Rectal smooth muscle tissue (tissue), 1 donor: ENCODE measurements around the gene IZUMO4.
"Not testable (repeated sequence)": the region's sequence is repeated elsewhere in the genome, so short reads cannot be mapped to it uniquely, and the experiment has no call there.

Experiments used
- H3K27ac ChIP-seq: one replicate; pipeline ENCODE4 v1.7.0; 2013; ENCODE audit warnings: low read depth, low read length, inconsistent platforms
- H3K27me3 ChIP-seq: one replicate; pipeline ENCODE4 v1.7.0; 2013; ENCODE audit warnings: low read length; ENCODE audit not compliant: control insufficient read depth, insufficient read depth
- H3K36me3 ChIP-seq: one replicate; pipeline ENCODE4 v1.7.0; 2013; ENCODE audit warnings: low read length; ENCODE audit not compliant: control insufficient read depth, insufficient read depth
- H3K4me1 ChIP-seq: one replicate; pipeline ENCODE4 v1.7.0; 2013; ENCODE audit warnings: low read length; ENCODE audit not compliant: control insufficient read depth, insufficient read depth
- H3K4me3 ChIP-seq: one replicate; pipeline ENCODE4 v1.7.0; 2013; ENCODE audit warnings: low read length
- H3K9ac ChIP-seq: one replicate; pipeline ENCODE4 v1.7.0; 2013; ENCODE audit warnings: low read length

IZUMO4 gene

DNA sequence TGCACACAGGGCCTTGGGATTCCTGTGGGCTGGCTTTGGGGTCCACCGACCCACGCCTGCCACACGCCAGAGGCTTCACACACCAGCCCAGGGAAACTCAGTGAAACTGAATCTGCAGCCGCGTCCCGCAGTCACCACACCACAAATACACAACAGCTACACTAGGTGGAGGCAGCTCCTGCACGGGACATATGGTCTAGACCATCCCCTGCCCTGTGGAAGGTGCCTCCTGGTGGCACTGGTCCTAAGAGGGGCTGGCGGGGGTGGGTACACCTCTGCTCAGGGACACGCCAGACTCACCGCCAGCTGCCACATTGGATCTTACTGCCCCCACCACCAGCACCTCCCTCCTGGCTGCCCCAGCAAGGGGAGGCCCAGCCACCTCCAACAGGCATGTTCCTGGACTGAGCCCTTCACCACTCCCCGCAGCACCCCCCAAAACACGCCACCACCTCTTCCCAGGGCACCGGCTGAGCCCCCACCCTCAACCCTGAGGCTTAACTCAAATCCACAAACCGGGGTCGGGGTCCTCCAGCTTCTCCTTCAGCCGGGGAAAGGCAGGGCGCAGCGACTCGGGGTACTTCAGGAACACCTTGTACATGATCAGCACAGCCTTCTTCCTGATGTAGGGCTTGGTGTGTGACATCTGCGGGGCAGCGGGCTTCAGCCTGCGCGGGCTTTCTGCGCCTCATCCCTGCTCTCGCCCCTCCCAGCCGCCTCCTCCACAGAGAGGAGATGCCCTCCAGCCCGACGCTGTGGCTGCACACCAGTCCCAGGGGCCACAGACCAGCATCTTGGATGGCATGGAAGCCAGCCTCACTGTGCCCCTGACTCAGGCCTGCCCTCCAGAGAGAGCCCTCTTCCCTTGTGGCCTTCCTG, 33.4 kb downstream of the IZUMO4 start:
- H3K27ac ChIP-seq: no peak overlapping the region
- H3K4me1 ChIP-seq: no peaks in the 10 kb centered on the region
- no peak overlapping the region for H3K4me3 ChIP-seq
- no peaks in the 10 kb centered on the region for H3K27me3 ChIP-seq
- H3K9ac ChIP-seq: no peak overlapping the region
- peaks cover 34% of the 10 kb centered on the region for H3K36me3 ChIP-seq

DNA sequence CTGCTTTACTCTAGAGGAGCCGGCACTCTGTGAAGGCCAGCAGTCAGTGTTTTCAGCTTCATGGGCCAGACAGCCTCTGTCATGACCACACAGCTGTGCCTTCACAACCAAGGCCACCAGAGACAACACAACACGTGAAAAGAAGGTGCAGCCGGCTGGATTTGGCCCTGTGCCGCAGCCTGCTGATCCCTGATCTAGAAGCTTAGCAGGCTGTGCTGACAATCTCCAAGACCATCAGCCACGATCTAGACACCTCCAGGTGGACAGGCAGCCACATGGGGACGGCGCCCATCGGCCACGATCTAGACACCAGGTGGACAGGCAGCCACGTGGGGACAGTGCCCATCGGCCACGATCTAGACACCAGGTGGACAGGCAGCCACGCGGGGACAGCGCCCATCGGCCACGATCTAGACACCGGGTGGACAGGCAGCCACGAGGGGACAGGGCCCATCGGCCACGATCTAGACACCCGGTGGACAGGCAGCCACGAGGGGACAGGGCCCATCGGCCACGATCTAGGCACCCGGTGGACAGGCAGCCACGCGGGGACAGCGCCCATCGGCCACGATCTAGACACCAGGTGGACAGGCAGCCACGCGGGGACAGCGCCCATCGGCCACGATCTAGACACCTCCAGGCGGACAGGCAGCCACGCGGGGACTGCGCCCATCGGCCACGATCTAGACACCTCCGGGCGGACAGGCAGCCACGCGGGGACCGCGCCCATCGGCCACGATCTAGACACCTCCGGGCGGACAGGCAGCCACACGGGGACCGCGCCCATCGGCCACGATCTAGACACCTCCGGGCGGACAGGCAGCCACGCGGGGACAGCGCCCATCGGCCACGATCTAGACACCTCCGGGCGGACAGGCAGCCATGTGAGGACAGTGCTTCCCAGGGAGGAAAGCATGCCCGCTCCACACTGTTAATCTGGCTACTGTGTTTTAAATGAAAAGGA, 34.6 kb downstream of the IZUMO4 start:
- H3K36me3 ChIP-seq: peaks cover 35% of the 10 kb centered on the region
- not testable (repeated sequence) for H3K27ac ChIP-seq, H3K9ac ChIP-seq, H3K4me3 ChIP-seq, H3K4me1 ChIP-seq, H3K27me3 ChIP-seq

DNA sequence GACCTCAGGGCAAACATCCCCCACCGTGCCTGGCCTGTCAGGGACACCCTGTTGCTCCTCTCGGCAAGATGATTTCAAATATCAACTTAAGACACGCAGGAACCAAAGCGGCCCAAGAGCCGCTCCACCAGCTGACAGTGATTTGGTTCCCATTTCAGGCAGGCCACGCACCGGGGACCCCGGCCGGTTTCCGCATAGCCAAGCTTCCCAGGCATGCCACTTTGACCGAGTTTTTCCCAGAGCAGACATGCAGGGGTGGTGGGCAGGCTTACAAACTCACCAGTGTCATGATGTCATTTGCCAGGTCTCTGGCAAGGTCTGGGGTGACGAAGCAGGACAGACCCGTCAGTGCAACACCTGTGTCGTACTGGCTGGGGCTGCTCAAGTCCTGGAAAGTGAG, 35.5 kb downstream of the IZUMO4 start:
- Histone ChIP-seq H3K9ac (no peak overlapping the region), H3K27ac (no peak overlapping the region), H3K27me3 (no peaks in the 10 kb centered on the region), H3K4me3 (no peak overlapping the region), H3K4me1 (no peaks in the 10 kb centered on the region), H3K36me3 (peaks cover 39% of the 10 kb centered on the region)

DNA sequence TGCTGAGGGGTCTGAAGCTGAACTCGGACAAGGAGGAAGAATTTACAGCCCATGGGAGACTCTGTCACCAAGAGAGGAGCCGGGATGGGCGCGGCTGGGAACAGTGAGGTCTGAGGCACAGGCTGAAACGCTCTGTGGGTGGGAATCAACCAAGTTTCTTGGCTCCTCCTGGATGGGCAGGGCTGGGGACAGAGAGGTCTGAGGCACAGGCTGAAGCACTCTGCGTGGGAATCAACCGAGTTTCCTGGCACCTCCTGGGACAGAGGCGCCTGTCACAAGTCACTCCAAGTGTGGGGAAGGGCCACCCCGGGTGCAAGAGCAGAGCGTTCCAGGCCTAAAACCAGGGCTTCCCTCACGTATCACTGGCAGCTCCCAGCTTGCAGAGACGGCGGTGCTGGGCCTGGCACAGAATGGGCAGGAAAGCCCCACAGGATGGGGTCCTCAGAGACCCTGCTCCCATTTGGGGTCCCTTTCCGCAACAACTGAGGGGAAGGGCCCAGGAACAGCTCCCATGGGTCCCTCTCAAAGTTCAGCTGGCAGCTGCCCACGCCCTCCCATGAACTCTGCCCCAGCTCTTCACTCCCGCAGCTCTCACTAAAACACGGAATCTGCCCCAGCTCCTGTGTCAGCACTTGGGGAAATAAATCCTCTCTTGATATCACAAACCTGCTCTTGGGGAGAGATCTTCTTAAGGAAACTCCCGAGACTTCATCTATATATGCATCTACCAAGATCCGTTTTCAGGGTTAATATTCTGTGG, 36.2 kb downstream of the IZUMO4 start:
- Histone ChIP-seq H3K27ac (no peak overlapping the region), H3K9ac (no peak overlapping the region)

DNA sequence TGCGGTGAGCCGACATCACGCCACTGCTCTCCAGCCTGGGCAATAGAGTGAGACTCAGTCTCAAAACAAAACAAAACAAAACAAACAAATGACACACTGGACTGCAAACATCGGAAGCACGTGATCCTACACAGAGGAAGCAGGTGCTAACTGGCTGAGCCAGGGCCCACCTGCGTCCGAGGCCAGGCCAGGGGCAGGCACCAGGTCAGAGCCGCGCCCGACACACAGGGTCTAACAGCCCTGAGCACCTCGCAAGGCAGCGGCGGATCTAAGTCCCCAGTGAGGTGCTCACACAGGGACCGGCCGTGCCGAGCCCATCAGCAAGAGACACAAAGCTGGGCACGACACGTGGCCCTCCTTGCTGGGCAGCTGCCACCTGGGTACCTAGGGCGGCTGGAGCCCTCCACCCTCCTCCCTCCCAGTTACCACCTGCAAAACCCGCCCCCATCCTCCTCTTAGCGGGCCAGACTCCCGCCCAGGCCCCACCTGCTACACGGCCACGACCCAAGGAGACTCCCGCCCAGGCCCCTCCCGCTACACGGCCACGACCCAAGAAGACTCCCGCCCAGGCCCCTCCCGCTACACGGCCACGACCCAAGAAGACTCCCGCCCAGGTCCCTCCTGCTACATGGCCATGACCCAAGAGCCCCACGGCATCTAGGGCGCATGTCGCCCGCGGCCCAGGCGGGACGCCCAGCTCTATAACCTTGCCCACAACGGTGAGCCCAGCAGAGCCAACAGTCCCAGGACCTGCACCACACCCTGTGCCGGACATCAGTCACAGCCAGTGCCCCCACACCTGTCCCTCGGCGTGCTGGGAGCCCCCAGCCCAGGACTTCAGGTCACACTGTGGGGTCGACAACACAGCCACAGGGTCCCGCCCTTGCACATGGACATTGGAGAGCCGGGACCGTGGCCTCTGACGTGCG, 39.0 kb downstream of the IZUMO4 start:
- Histone ChIP-seq H3K27me3 (no peaks in the 10 kb centered on the region), H3K27ac (no peak overlapping the region), H3K9ac (no peak overlapping the region), H3K36me3 (peaks cover 29% of the 10 kb centered on the region), H3K4me1 (no peaks in the 10 kb centered on the region), H3K4me3 (no peak overlapping the region)

More for the DNA sequence above, 36.2 kb downstream of the IZUMO4 start:
- Histone ChIP-seq H3K27me3 (no peaks in the 10 kb centered on the region), H3K4me3 (no peak overlapping the region), H3K4me1 (no peaks in the 10 kb centered on the region), H3K36me3 (peaks cover 40% of the 10 kb centered on the region)

DNA sequence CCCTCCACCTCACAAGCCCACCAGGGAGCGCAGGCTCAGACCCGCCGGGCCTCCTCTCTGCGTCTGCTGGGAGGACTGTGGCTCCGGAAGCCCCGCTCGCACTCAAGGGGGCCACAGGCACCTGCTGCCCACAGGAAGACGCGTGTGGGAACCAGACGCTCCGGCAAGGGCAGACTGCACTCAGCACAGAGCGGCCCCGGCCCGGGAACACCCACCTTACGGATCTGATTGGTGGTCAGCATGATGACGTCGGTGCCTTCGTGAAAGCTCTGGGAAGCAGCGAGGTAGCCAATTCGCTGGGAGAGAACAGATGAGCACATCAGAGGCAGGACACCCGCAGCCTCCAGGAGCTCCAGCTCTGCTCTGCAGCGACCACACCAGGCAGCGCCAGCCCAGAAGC, 40.1 kb downstream of the IZUMO4 start:
- Histone ChIP-seq H3K4me1 (no peaks in the 10 kb centered on the region), H3K27ac (no peak overlapping the region), H3K27me3 (no peaks in the 10 kb centered on the region), H3K4me3 (no peak overlapping the region), H3K36me3 (peaks cover 26% of the 10 kb centered on the region), H3K9ac (no peak overlapping the region)

DNA sequence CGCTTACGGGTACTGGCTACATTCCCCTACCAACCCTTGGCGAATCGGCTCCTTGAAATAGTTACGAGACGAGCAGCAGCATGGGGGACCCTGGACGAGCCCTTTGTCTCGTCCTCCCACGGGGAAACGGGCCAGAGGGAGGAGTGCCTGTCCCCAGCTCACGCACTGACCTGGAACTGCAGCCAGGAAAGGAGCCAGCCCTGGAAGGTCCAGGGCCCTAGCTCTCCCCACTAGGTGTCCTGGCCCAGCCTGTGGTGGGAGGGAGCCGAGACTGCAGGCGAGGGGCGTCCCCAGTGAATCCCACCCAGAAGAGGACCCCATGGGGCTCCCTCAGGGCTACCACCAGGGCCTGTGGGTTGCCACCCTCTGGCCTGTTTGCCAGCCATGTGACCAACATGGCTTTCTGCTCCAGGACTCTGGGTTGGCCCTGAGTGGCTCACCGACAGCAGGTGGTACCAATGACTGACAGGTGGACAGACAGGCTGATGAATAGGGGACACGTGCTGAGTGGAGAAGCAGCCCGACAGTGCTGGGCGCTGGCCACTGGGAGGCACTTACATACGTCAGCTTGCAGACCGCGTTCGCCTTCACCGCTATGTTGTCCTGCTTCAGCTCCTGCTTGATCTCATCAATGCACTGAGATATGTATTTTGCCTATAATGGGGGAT, 41.5 kb downstream of the IZUMO4 start:
- no peak overlapping the region for H3K9ac ChIP-seq
- H3K4me1 ChIP-seq: no peaks in the 10 kb centered on the region
- H3K27me3 ChIP-seq: no peaks in the 10 kb centered on the region
- no peak overlapping the region for H3K4me3 ChIP-seq
- H3K27ac ChIP-seq: no peak overlapping the region
- peaks cover 13% of the 10 kb centered on the region for H3K36me3 ChIP-seq

DNA sequence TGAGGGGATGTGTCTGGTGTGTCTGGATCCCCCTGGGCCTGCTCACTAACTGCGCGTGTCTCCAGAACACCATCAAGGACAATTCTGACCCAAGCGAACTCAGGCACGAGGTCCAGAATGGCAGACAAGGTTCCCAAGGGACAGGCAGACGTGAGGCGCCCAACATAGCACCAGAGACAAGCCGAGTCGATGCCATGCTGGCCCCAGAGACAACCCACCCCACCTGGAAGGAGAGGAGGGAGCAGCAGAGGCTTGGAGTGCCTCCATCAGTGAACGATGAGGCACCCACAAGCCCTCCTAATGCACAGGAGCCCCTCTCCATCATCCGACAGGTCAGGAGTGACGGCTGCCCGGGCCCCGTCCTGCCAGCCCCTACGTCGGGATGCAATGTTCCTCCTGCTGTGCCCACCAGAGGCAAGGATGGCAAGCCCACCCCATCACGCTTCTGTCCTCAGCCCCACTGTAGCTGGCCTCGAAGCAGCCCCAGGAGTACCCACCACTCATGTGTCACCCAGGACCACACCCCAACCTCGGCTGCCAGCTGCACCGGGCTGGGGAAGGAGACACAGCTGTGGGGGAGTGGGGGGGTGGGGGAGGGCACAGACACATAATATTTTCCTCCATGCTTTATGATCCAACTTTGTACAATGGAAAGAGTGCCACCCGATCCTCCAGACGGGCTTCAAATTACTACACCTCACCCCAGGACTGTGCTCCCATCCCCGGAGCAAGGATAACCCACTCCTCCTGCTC, 42.8 kb downstream of the IZUMO4 start:
- Histone ChIP-seq H3K27me3 (no peaks in the 10 kb centered on the region), H3K4me1 (no peaks in the 10 kb centered on the region), H3K4me3 (no peak overlapping the region), H3K36me3 (peaks cover 13% of the 10 kb centered on the region), H3K9ac (no peak overlapping the region), H3K27ac (no peak overlapping the region)

DNA sequence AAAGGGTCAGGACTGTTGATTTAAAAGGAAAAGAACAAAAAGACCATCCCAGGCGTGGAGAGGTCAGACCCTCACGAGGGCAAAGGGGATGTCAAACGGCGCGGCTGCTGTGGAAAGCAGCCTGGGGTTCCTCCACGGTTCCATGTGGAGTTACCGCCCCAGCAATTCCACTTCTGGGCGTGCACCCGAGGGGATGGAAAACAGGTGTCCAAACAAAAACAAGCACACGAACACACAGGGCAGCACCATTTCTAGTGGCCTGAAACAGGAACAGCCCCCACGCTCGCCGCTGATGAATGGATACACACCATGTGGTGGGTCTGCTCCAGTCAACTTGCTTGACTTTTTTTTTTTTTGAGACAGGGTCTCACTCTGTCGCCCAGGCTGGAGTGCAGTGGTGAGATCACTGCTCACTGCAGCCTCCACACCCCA, 43.4 kb downstream of the IZUMO4 start:
- Histone ChIP-seq H3K9ac (no peak overlapping the region), H3K4me1 (no peaks in the 10 kb centered on the region), H3K27ac (no peak overlapping the region), H3K4me3 (no peak overlapping the region), H3K27me3 (no peaks in the 10 kb centered on the region), H3K36me3 (peaks cover 13% of the 10 kb centered on the region)

DNA sequence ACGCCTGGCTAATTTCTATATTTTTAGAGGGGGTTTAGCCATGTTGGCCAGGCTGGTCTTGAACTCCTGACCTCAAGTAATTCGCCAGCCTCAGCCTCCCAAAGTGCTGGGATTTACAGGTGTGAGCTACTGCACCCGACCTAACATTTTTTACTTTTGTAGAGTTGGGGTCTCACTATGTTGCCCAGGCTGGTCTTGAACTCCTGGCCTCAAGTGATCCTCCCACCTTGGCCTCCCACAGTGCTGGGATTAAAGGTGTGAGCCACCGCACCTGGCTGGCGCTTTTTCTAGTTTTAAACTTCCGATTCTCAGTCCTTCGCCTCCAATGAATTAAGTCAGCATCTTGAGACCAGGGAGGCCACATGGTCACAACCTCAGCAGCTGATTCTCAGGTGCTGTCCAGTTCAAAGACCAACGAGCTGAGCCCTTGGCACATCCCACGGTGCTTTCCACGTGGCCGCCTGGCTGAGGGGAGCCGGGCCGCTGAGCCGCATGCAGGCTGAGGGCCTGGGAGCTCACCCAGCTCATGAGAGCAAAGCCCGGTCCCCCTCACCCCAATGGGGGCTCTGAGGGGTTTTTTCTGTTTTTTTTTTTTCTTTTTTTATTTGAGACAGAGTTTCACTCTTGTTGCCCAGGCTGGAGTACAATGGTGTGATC, 45.6 kb downstream of the IZUMO4 start:
- H3K27ac ChIP-seq: no peak overlapping the region
- no peak overlapping the region for H3K4me3 ChIP-seq
- H3K36me3 ChIP-seq: peaks cover 8% of the 10 kb centered on the region
- no peak overlapping the region for H3K9ac ChIP-seq
- H3K27me3 ChIP-seq: no peaks in the 10 kb centered on the region
- H3K4me1 ChIP-seq: no peaks in the 10 kb centered on the region
